ENCODE data around the gene CACNA1D. TPM values are rescaled to one million over a fixed set of nuclear protein-coding genes. Genes with fewer than 3 reads are reported as not detected.

CACNA1D gene
- total RNA-seq, 1 experiment from 2014 or later: not detected

GRCh38 chr3:53478166-53478830 is 16.1 kb upstream of the CACNA1D start:
- Histone ChIP-seq H3K27me3 (replicated peaks; ENCODE audit: insufficient read depth, low read depth, low read length, poor library complexity) (no peaks in the 10 kb centered on the region), H3K36me3 (ENCODE audit: insufficient read depth, low read length, poor library complexity, severe bottlenecking) (no peaks in the 10 kb centered on the region), H3K4me3 (ENCODE audit: low read depth, low read length, poor library complexity, severe bottlenecking) (no peak overlapping the region), H3K4me1 (ENCODE audit: insufficient read depth, low read length, poor library complexity, severe bottlenecking) (no peaks in the 10 kb centered on the region), H3K27ac (ENCODE audit: low read depth, low read length, poor library complexity, severe bottlenecking) (no peak overlapping the region), H3K9me3 (ENCODE audit: low read depth, low read length, poor library complexity, severe bottlenecking) (no peaks in the 10 kb centered on the region)
- BruUV-seq (replicated peaks): no TSS peak
- intact Hi-C loops (cut with micrococcal nuclease; ENCODE audit: unreplicated experiment): no loop called here
- CTCF ChIA-PET: interaction anchor here (0.7 kb wide), 1 partner anchor 14 kb away, joined by 6 read pairs; no protein-coding TSS in a partner anchor
- no peak for TF ChIP-seq CTCF (conservative IDR thresholded peaks at IDR 0.05; ENCODE audit: low read depth, low read length)
- TF ChIP-seq EZH2 (IDR thresholded peaks at IDR 0.05; ENCODE audit: borderline replicate concordance, low read depth, low read length, poor library complexity, severe bottlenecking): no peak
- POLR2A ChIA-PET (ENCODE audit: low non-redundant PET): no interaction called here
- DNase-seq (ENCODE audit: low spot score): no peak

- Histone ChIP-seq H3K27me3 (replicated peaks; ENCODE audit: insufficient read depth, low read depth, low read length, poor library complexity) (no peaks in the 10 kb centered on the region), H3K36me3 (ENCODE audit: insufficient read depth, low read length, poor library complexity, severe bottlenecking) (no peaks in the 10 kb centered on the region), H3K4me3 (ENCODE audit: low read depth, low read length, poor library complexity, severe bottlenecking) (no peak overlapping the region), H3K4me1 (ENCODE audit: insufficient read depth, low read length, poor library complexity, severe bottlenecking) (no peaks in the 10 kb centered on the region), H3K9me3 (ENCODE audit: low read depth, low read length, poor library complexity, severe bottlenecking) (no peaks in the 10 kb centered on the region), H3K27ac (ENCODE audit: low read depth, low read length, poor library complexity, severe bottlenecking) (no peak overlapping the region)
- CTCF ChIA-PET: no interaction called here
- DNase-seq (ENCODE audit: low spot score): no peak
- POLR2A ChIA-PET (ENCODE audit: low non-redundant PET): no interaction called here
- intact Hi-C loops (cut with micrococcal nuclease; ENCODE audit: unreplicated experiment): no loop called here
- no peak for TF ChIP-seq CTCF (conservative IDR thresholded peaks at IDR 0.05; ENCODE audit: low read depth, low read length)
- TF ChIP-seq EZH2 (IDR thresholded peaks at IDR 0.05; ENCODE audit: borderline replicate concordance, low read depth, low read length, poor library complexity, severe bottlenecking): no peak
- BruUV-seq (replicated peaks): no TSS peak
These were observed 15.3 kb upstream of the CACNA1D start for GRCh38 chr3:53478921-53479664.

- no TSS peak for BruUV-seq (replicated peaks)
- intact Hi-C loops (cut with micrococcal nuclease; ENCODE audit: unreplicated experiment): no loop called here
- no peaks in the 10 kb centered on the region for H3K4me1 ChIP-seq (ENCODE audit: insufficient read depth, low read length, poor library complexity, severe bottlenecking)
- H3K4me3 ChIP-seq (ENCODE audit: low read depth, low read length, poor library complexity, severe bottlenecking): no peak overlapping the region
- TF ChIP-seq EZH2 (IDR thresholded peaks at IDR 0.05; ENCODE audit: borderline replicate concordance, low read depth, low read length, poor library complexity, severe bottlenecking) (no peak), CTCF (conservative IDR thresholded peaks at IDR 0.05; ENCODE audit: low read depth, low read length) (no peak)
- CTCF ChIA-PET: no interaction called here
- DNase-seq (ENCODE audit: low spot score): no peak
- H3K27me3 ChIP-seq (replicated peaks; ENCODE audit: insufficient read depth, low read depth, low read length, poor library complexity): no peaks in the 10 kb centered on the region
- H3K9me3 ChIP-seq (ENCODE audit: low read depth, low read length, poor library complexity, severe bottlenecking): no peaks in the 10 kb centered on the region
- POLR2A ChIA-PET (ENCODE audit: low non-redundant PET): interaction anchor here (0.6 kb wide), 1 partner anchor 124 kb away, joined by 3 read pairs; no protein-coding TSS in a partner anchor
- no peak overlapping the region for H3K27ac ChIP-seq (ENCODE audit: low read depth, low read length, poor library complexity, severe bottlenecking)
- H3K36me3 ChIP-seq (ENCODE audit: insufficient read depth, low read length, poor library complexity, severe bottlenecking): no peaks in the 10 kb centered on the region
These were observed 12.2 kb upstream of the CACNA1D start for GRCh38 chr3:53482227-53482626.

All from A673 (cell line).